Measurements from ENCODE around the gene FBXL19. TPM values are rescaled to one million over a fixed set of nuclear protein-coding genes. Genes with fewer than 3 reads are reported as not detected.

FBXL19 gene
- total and polyA plus RNA-seq, 9 of the 15 experiments (the other 6 are each of a cell fraction or from before 2014, with no cell fraction given), result 0.13 to 48.0 (median 13.5) TPM; not detected in 1

GRCh38 chr16:30896261-30896888 lies 27.0 kb upstream of the FBXL19 start, which contains the start of gene CTF1 (continued):
- TF ChIP-seq PHF8 (IDR thresholded peaks at IDR 0.05; ENCODE audit: borderline replicate concordance, low read length) (peak; percentile 66; the same call in 1 of the 2 replicates), TSC22D4 (tag; IDR thresholded peaks at IDR 0.05) (no peak), ZNF609 (CRISPR knock-in tag; IDR thresholded peaks at IDR 0.05; ENCODE audit: borderline replicate concordance) (0 out of 2 replicates have a peak, but pooled peaks have one; percentile 35), ATF7 (IDR thresholded peaks at IDR 0.05) (peak; percentile 23; the same call in 1 of the 2 replicates), FOXK2 (conservative IDR thresholded peaks at IDR 0.05 in 1 of 2, IDR thresholded peaks at IDR 0.05 in 1 of 2; ENCODE audit: low read depth in 2 of 2) (no peak), KAT7 (CRISPR knock-in tag; IDR thresholded peaks at IDR 0.05; ENCODE audit: borderline replicate concordance) (peak; percentile 42; the same call in 1 of the 2 replicates), ZNF217 (CRISPR knock-in tag; IDR thresholded peaks at IDR 0.05) (no peak), ZNF511 (CRISPR knock-in tag; IDR thresholded peaks at IDR 0.05) (peak; percentile 41; the same call in 1 of the 2 replicates), ASH1L (IDR thresholded peaks at IDR 0.05; ENCODE audit: borderline replicate concordance, low read depth, partially characterized antibody) (no peak), CBX1 (IDR thresholded peaks at IDR 0.05; ENCODE audit: low read depth) (0 out of 2 replicates have a peak, but pooled peaks have one; percentile 15), ZBTB5 (IDR thresholded peaks at IDR 0.05) (no peak), EHMT2 (IDR thresholded peaks at IDR 0.05) (no peak), E2F5 (CRISPR knock-in tag; IDR thresholded peaks at IDR 0.05) (0 out of 2 replicates have a peak, but pooled peaks have one; percentile 36), SRSF1 (IDR thresholded peaks at IDR 0.05; ENCODE audit: low read depth, low read length) (no peak), MAZ (CRISPR knock-in tag; conservative IDR thresholded peaks at IDR 0.05 in 1 of 2, IDR thresholded peaks at IDR 0.05 in 1 of 2) (peak in 1 of 2 experiments; percentile 56; a peak in 3 of 4 replicates), ATF6 (CRISPR knock-in tag; IDR thresholded peaks at IDR 0.05) (no peak)

Measured in K562 (cell line).